GM23248 (cell line): ENCODE measurements around the gene MUSK.

Experiments
- EZH2 ChIP-seq: fragments of 200-600 bp; sonication (generic); IDR thresholded peaks from 2 replicates; pipeline ENCODE4 v1.6.1; 2018; ENCODE audit warnings: antibody characterized with exemption, mild to moderate bottlenecking; ENCODE audit not compliant: insufficient read depth, poor library complexity, severe bottlenecking
- EZH2phosphoT487 ChIP-seq: fragments of 200-600 bp; sonication (generic); IDR thresholded peaks from 2 replicates; pipeline ENCODE4 v1.6.1; 2018; ENCODE audit warnings: antibody characterized with exemption, moderate library complexity, mild to moderate bottlenecking, low read depth; ENCODE audit not compliant: insufficient read depth

DNA sequence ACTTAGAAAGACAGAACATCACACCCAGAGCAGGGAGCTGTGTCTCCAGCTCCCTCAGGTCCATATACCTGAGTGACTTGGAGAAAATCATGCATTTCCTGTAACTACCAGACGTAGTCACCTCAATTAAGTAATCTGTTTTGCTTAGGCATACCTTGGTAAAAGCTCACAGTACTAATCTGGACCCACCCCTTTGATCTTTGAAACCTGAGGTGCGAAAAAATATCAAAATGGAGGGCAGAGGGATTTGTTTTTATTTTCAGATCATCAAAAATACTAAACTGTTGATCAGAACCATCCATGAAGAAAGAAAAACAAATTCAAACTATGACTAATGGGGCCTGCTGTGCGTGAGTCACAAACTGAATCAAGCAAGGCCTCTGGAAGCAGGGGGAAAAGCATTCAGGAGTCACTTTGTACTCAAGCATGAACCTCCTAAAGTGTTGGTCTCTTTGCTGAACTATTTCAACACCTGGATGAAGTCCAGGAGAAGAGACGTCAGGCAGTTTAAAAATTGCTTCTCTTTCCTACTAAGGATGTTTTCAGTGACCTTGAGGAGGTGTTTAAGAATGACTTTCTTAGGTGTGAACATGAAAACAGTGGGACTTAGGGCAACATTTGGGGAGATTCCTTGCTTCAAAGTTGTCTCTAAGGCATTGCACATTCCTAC lies 76.3 kb downstream of the MUSK start:
- TF ChIP-seq EZH2phosphoT487 (peak; percentile 92), EZH2 (no peak)
